Prostate gland (tissue), 2 donors: ENCODE results near the gene AIFM2.

Source experiments
- CTCF ChIP-seq, 4 experiments: fragments of 200-600 bp in 2 of 4; fragments of 450-650 bp in 2 of 4; sonication (generic) in 2 of 4; IDR thresholded peaks; 1 replicate in 3 of 4; 2 replicates in 1 of 4; pipeline ENCODE4 v1.5.1; 2016 to 2019; ENCODE audit warnings: antibody characterized with exemption in 4 of 4, mild to moderate bottlenecking in 2 of 4, moderate library complexity in 2 of 4
- POLR2AphosphoS5 ChIP-seq: sonication (generic); formaldehyde crosslinking; IDR thresholded peaks from one replicate; pipeline ENCODE4 v1.6.1; 2017; ENCODE audit warnings: antibody characterized with exemption

GRCh38 chr10:70074971-70075370 lies 57.7 kb downstream of the AIFM2 start:
- TF ChIP-seq CTCF (IDR thresholded peaks at IDR 0.05) (no peak), POLR2AphosphoS5 (no peak)
